Erythroblast (primary cell): ENCODE data around the gene WNT11.

Experiments
- DNase-seq, 2 experiments: peaks; one replicate each; lab custom pipeline; 2025; lab: John Stamatoyannopoulos, UW
- GATA1 ChIP-seq: IDR thresholded peaks from 2 replicates; pipeline ENCODE4 v1.6.1; 2011; ENCODE audit warnings: low read depth, mild to moderate bottlenecking, control low read depth, low read length, moderate library complexity
- POLR2A ChIP-seq: IDR thresholded peaks from 2 replicates; pipeline ENCODE4 v1.6.1; 2011; ENCODE audit warnings: mild to moderate bottlenecking, low read length

The WNT11 gene

GRCh38 chr11:76221365-76221764, 15.1 kb upstream of the WNT11 start:
- no peak for TF ChIP-seq POLR2A
- no peak for TF ChIP-seq GATA1

GRCh38 chr11:76219243-76219642, 12.9 kb upstream of the WNT11 start:
- no peak for DNase-seq
- TF ChIP-seq GATA1, result no peak
- TF ChIP-seq POLR2A, result no peak

More at GRCh38 chr11:76221365-76221764, 15.1 kb upstream of the WNT11 start:
- no peak for DNase-seq

GRCh38 chr11:76218449-76219178, 12.3 kb upstream of the WNT11 start:
- DNase-seq, result no peak
- no peak for TF ChIP-seq POLR2A
- no peak for TF ChIP-seq GATA1

GRCh38 chr11:76217653-76218160, 11.4 kb upstream of the WNT11 start:
- DNase-seq, result no peak
- TF ChIP-seq POLR2A, result no peak
- TF ChIP-seq GATA1, result no peak

GRCh38 chr11:76216536-76217325, 10.4 kb upstream of the WNT11 start:
- no peak for DNase-seq
- TF ChIP-seq GATA1 (no peak), POLR2A (no peak)

GRCh38 chr11:76215941-76216340, 9.6 kb upstream of the WNT11 start:
- no peak for DNase-seq
- TF ChIP-seq POLR2A (no peak), GATA1 (no peak)

GRCh38 chr11:76214968-76215548, 8.8 kb upstream of the WNT11 start:
- TF ChIP-seq GATA1, result no peak
- TF ChIP-seq POLR2A, result no peak

GRCh38 chr11:76214186-76214585, 7.9 kb upstream of the WNT11 start:
- no peak for DNase-seq
- TF ChIP-seq GATA1 (no peak), POLR2A (no peak)

More at GRCh38 chr11:76214968-76215548, 8.8 kb upstream of the WNT11 start:
- DNase-seq, result no peak

GRCh38 chr11:76212086-76213035, 6.1 kb upstream of the WNT11 start:
- no peak for DNase-seq
- TF ChIP-seq POLR2A (no peak), GATA1 (no peak)

GRCh38 chr11:76210931-76211851, 4.9 kb upstream of the WNT11 start:
- TF ChIP-seq POLR2A (no peak), GATA1 (no peak)
- no peak for DNase-seq

GRCh38 chr11:76209973-76210930, 4.0 kb upstream of the WNT11 start:
- peak; percentile 20 to 32 for DNase-seq
- TF ChIP-seq GATA1 (no peak), POLR2A (no peak)
